SU-DHL-6 (cell line): ENCODE results near the gene PLB1.

Source experiments
- H2AFZ ChIP-seq: fragments of 200-600 bp; sonication (generic); 2 replicates; pipeline ENCODE4 v1.6.1; 2014; ENCODE audit warnings: low read depth, mild to moderate bottlenecking, moderate library complexity, mixed read lengths, antibody characterized with exemption, low read length; ENCODE audit not compliant: severe bottlenecking
- H3F3A ChIP-seq: fragments of 200-600 bp; shearing (Covaris generic); 2 replicates; pipeline ENCODE4 v1.6.0; 2016; ENCODE audit warnings: antibody characterized with exemption, mild to moderate bottlenecking; ENCODE audit not compliant: insufficient read depth
- H3K27ac ChIP-seq: fragments of 200-600 bp; sonication (generic); 2 replicates; pipeline ENCODE4 v1.5.1; 2016; ENCODE audit warnings: low read depth, mild to moderate bottlenecking, low read length, moderate library complexity, mixed read lengths
- H3K27me3 ChIP-seq: fragments of 200-600 bp; sonication (generic), shearing (Covaris generic); 2 replicates; pipeline ENCODE4 v1.6.0; 2014; ENCODE audit warnings: mild to moderate bottlenecking, low read length
- H3K36me3 ChIP-seq: fragments of 200-600 bp; sonication (generic); 2 replicates; pipeline ENCODE4 v1.6.1; 2014; ENCODE audit warnings: mild to moderate bottlenecking, low read length, mixed read lengths
- H3K4me2 ChIP-seq: fragments of 300-600, 200-600 bp; shearing (Covaris generic), sonication (generic); 2 replicates; pipeline ENCODE4 v1.6.0; 2014; ENCODE audit warnings: low read length, low read depth, mild to moderate bottlenecking; ENCODE audit not compliant: poor library complexity, severe bottlenecking
- H3K4me3 ChIP-seq: fragments of 200-600 bp; sonication (generic); 2 replicates; pipeline ENCODE4 v1.5.1; 2014; ENCODE audit warnings: antibody characterized with exemption, low read length, mild to moderate bottlenecking, mixed read lengths; ENCODE audit not compliant: insufficient read depth, poor library complexity, severe bottlenecking
- H3K79me2 ChIP-seq: fragments of 200-600 bp; sonication (generic); 2 replicates; pipeline ENCODE4 v1.6.1; 2014; ENCODE audit warnings: mild to moderate bottlenecking, low read length, moderate library complexity; ENCODE audit not compliant: insufficient read depth
- H3K9ac ChIP-seq: fragments of 200-600 bp; sonication (generic); 2 replicates; pipeline ENCODE4 v1.7.0; 2014; ENCODE audit warnings: mild to moderate bottlenecking, low read length
- H3K9me2 ChIP-seq: fragments of 200-600 bp; sonication (generic); replicated peaks from 2 replicates; pipeline ENCODE4 v1.6.1; 2014; ENCODE audit warnings: low read length; ENCODE audit not compliant: insufficient read depth
- H3K9me3 ChIP-seq: fragments of 200-600 bp; sonication (generic); 2 replicates; pipeline ENCODE4 v1.6.1; 2014; ENCODE audit warnings: low read length, mixed read lengths; ENCODE audit not compliant: insufficient read depth
- H4K20me1 ChIP-seq: fragments of 200-600 bp; sonication (generic); 2 replicates; pipeline ENCODE4 v1.6.1; 2014; ENCODE audit warnings: low read depth, mild to moderate bottlenecking, antibody characterized with exemption, low read length, moderate library complexity, mixed read lengths
- EZH2phosphoT487 ChIP-seq: fragments of 200-600 bp; sonication (generic), shearing (Covaris generic); conservative IDR thresholded peaks from 2 replicates; pipeline ENCODE4 v1.6.1; 2018; ENCODE audit warnings: mild to moderate bottlenecking, antibody characterized with exemption, low read length, moderate library complexity, mixed read lengths
- TF ChIP-seq, protein P1 (sequence below): fragments of 200-600 bp; sonication (generic); IDR thresholded peaks from one replicate; pipeline ENCODE4 v1.5.1; 2017; ENCODE audit warnings: antibody characterized with exemption, mild to moderate bottlenecking, low read length, moderate library complexity; ENCODE audit not compliant: insufficient read depth, poor library complexity, severe bottlenecking

Gene PLB1

DNA sequence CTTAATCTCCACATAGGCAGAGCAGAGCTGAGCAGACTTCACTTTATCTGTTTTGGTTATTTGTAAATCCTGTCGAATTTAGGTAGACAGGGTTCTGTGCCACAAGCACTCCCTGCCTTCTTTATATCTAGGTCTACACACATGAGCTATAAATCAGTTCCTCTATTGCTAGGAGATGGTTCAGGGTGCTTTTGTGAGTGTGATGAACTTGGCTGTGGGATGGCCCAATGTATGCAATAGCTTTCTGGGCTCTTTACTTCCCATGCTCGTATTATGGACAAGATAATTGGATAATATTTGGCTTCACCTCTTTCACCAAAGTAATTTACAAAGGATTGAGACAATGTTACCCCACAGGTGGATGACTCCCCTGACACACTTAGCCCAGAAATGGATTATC, 72.2 kb downstream of the PLB1 start:
- no peaks in the 10 kb centered on the region for H3F3A ChIP-seq
- H3K9ac ChIP-seq: no peak overlapping the region
- TF ChIP-seq, protein P1, sequence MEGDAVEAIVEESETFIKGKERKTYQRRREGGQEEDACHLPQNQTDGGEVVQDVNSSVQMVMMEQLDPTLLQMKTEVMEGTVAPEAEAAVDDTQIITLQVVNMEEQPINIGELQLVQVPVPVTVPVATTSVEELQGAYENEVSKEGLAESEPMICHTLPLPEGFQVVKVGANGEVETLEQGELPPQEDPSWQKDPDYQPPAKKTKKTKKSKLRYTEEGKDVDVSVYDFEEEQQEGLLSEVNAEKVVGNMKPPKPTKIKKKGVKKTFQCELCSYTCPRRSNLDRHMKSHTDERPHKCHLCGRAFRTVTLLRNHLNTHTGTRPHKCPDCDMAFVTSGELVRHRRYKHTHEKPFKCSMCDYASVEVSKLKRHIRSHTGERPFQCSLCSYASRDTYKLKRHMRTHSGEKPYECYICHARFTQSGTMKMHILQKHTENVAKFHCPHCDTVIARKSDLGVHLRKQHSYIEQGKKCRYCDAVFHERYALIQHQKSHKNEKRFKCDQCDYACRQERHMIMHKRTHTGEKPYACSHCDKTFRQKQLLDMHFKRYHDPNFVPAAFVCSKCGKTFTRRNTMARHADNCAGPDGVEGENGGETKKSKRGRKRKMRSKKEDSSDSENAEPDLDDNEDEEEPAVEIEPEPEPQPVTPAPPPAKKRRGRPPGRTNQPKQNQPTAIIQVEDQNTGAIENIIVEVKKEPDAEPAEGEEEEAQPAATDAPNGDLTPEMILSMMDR: no peak
- TF ChIP-seq EZH2phosphoT487: no peak
- no peak overlapping the region for H2AFZ ChIP-seq
- H3K4me2 ChIP-seq: no peak overlapping the region
- H3K27ac ChIP-seq: no peak overlapping the region
- no peaks in the 10 kb centered on the region for H3K79me2 ChIP-seq
- H4K20me1 ChIP-seq: no peaks in the 10 kb centered on the region
- H3K27me3 ChIP-seq: no peaks in the 10 kb centered on the region
- no peaks in the 10 kb centered on the region for H3K36me3 ChIP-seq
- H3K9me2 ChIP-seq: no peaks in the 10 kb centered on the region
- no peak overlapping the region for H3K4me3 ChIP-seq
- H3K9me3 ChIP-seq: no peaks in the 10 kb centered on the region

DNA sequence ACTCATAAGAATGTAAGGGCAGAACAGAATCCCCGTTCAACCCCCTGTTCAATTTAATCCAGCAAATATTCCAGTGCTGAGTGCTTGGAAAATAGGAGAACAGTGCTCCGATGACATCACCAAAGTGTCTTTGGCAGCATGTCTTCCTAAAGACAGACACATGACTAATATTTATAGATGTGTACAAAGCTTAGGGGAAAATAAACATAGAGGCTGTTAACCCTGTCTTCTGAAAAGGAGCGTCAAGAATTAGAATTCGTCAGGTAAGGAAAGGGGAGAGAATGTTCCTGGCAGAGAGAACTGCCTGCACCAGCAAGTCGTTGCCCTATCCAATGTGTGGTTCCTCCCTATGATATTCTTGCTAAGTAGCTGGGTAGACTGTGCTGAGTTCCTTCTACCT, 72.7 kb downstream of the PLB1 start:
- Histone ChIP-seq H3K4me2 (no peak overlapping the region), H3K79me2 (no peaks in the 10 kb centered on the region), H3K27ac (no peak overlapping the region), H3K4me3 (no peak overlapping the region), H3K9me3 (no peaks in the 10 kb centered on the region), H3K27me3 (no peaks in the 10 kb centered on the region), H3K36me3 (no peaks in the 10 kb centered on the region), H3F3A (no peaks in the 10 kb centered on the region), H2AFZ (no peak overlapping the region), H3K9me2 (no peaks in the 10 kb centered on the region), H4K20me1 (no peaks in the 10 kb centered on the region), H3K9ac (no peak overlapping the region)
- TF ChIP-seq, protein P1: no peak
- TF ChIP-seq EZH2phosphoT487: no peak

DNA sequence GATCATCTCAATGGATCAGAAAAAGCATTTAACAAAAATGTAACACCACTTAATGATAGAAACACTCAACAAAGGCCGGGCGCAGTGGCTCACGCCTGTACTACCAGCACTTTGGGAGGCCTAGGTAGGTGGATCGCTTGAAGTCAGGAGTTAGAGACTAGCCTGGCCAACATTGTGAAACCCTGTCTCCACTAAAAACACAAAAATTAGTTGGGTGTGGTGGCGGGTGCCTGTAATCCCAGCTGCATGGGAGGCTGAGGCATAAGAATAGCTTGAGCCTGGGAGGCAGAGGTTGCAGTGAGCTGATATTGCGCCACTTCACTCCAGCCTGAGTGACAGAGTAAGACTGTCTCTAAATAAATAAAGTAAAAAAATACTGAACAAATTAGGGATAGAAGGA, 74.6 kb downstream of the PLB1 start:
- Histone ChIP-seq H4K20me1 (no peaks in the 10 kb centered on the region), H3K4me2 (no peak overlapping the region), H3K79me2 (no peaks in the 10 kb centered on the region), H3K9ac (no peak overlapping the region), H3K9me2 (no peaks in the 10 kb centered on the region), H3F3A (no peaks in the 10 kb centered on the region), H2AFZ (no peak overlapping the region), H3K4me3 (no peak overlapping the region), H3K9me3 (no peaks in the 10 kb centered on the region), H3K27me3 (no peaks in the 10 kb centered on the region), H3K36me3 (no peaks in the 10 kb centered on the region), H3K27ac (no peak overlapping the region)
- no peak for TF ChIP-seq EZH2phosphoT487
- TF ChIP-seq, protein P1: no peak
